ENCODE measurements around the gene BFSP2.

DNA sequence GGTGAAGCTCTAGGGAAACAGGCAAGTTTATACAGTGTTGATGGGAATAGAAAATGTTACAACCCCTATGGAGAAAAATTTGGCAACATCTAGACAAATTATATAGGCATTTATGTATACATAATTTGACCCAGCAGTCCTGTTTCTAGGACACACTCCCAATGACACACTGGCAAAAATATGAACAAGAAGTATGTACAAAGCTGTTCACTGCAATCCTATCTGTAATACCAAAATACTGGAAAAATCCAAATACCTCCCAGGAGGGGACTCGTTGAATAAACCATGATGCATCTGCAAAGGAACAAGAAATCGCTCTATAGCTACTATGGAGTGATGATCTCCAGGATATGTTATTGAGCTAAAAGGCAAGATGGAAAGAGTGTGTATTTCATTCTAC lies 8.5 kb downstream of the BFSP2 start:
- TF ChIP-seq, protein P1, sequence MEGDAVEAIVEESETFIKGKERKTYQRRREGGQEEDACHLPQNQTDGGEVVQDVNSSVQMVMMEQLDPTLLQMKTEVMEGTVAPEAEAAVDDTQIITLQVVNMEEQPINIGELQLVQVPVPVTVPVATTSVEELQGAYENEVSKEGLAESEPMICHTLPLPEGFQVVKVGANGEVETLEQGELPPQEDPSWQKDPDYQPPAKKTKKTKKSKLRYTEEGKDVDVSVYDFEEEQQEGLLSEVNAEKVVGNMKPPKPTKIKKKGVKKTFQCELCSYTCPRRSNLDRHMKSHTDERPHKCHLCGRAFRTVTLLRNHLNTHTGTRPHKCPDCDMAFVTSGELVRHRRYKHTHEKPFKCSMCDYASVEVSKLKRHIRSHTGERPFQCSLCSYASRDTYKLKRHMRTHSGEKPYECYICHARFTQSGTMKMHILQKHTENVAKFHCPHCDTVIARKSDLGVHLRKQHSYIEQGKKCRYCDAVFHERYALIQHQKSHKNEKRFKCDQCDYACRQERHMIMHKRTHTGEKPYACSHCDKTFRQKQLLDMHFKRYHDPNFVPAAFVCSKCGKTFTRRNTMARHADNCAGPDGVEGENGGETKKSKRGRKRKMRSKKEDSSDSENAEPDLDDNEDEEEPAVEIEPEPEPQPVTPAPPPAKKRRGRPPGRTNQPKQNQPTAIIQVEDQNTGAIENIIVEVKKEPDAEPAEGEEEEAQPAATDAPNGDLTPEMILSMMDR (CRISPR knock-in tag; IDR thresholded peaks at IDR 0.05) = no peak
- TF ChIP-seq BRCA1 (CRISPR knock-in tag; IDR thresholded peaks at IDR 0.05) = no peak
- no peak for TF ChIP-seq ATF7-NPFF (CRISPR knock-in tag; IDR thresholded peaks at IDR 0.05; ENCODE audit: low read depth)
- no peak for TF ChIP-seq SRF (IDR thresholded peaks at IDR 0.05; ENCODE audit: low read depth, low read length)
- no peak for TF ChIP-seq CBX5 (CRISPR knock-in tag; IDR thresholded peaks at IDR 0.05; ENCODE audit: borderline replicate concordance)
- TF ChIP-seq, protein P2, sequence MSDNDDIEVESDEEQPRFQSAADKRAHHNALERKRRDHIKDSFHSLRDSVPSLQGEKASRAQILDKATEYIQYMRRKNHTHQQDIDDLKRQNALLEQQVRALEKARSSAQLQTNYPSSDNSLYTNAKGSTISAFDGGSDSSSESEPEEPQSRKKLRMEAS (IDR thresholded peaks at IDR 0.05) = no peak
- TF ChIP-seq POLR2AphosphoS5 (IDR thresholded peaks at IDR 0.05; ENCODE audit: low read depth, low read length) = no peak
- no peak for TF ChIP-seq ZBTB7B (CRISPR knock-in tag; IDR thresholded peaks at IDR 0.05)
- TF ChIP-seq ZKSCAN1 (IDR thresholded peaks at IDR 0.05; ENCODE audit: low read length) = no peak
- TF ChIP-seq, protein P3, sequence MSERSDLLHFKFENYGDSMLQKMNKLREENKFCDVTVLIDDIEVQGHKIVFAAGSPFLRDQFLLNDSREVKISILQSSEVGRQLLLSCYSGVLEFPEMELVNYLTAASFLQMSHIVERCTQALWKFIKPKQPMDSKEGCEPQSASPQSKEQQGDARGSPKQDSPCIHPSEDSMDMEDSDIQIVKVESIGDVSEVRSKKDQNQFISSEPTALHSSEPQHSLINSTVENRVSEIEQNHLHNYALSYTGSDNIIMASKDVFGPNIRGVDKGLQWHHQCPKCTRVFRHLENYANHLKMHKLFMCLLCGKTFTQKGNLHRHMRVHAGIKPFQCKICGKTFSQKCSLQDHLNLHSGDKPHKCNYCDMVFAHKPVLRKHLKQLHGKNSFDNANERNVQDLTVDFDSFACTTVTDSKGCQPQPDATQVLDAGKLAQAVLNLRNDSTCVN (CRISPR knock-in tag; IDR thresholded peaks at IDR 0.05; ENCODE audit: borderline replicate concordance) = no peak
- TF ChIP-seq, protein P4, sequence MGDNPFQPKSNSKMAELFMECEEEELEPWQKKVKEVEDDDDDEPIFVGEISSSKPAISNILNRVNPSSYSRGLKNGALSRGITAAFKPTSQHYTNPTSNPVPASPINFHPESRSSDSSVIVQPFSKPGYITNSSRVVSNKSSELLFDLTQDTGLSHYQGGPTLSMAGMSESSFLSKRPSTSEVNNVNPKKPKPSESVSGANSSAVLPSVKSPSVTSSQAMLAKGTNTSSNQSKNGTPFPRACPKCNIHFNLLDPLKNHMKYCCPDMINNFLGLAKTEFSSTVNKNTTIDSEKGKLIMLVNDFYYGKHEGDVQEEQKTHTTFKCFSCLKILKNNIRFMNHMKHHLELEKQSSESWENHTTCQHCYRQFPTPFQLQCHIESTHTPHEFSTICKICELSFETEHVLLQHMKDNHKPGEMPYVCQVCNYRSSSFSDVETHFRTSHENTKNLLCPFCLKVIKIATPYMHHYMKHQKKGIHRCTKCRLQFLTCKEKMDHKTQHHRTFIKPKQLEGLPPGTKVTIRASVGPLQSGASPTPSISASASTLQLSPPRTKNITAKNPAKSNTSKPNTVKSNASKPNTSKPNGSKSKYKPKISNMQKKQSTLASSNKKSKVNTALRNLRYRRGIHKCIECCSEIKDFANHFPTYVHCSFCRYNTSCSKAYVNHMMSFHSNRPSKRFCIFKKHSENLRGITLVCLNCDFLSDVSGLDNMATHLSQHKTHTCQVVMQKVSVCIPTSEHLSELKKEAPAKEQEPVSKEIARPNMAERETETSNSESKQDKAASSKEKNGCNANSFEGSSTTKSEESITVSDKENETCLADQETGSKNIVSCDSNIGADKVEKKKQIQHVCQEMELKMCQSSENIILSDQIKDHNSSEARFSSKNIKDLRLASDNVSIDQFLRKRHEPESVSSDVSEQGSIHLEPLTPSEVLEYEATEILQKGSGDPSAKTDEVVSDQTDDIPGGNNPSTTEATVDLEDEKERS (CRISPR knock-in tag; IDR thresholded peaks at IDR 0.05) = no peak
- no peak for TF ChIP-seq CREB1 (IDR thresholded peaks at IDR 0.05)
- TF ChIP-seq CREB1 (CRISPR knock-in tag; IDR thresholded peaks at IDR 0.05) = no peak
- no peak for TF ChIP-seq EP300 (IDR thresholded peaks at IDR 0.05; ENCODE audit: low read depth in 2 of 2, low read length in 2 of 2)
- no peak for TF ChIP-seq EP300 (CRISPR knock-in tag; IDR thresholded peaks at IDR 0.05; ENCODE audit: borderline replicate concordance)
- no peak for TF ChIP-seq ZNF274 (CRISPR knock-in tag; IDR thresholded peaks at IDR 0.05)
